ENCODE measurements around the gene PCDH19.

DNA sequence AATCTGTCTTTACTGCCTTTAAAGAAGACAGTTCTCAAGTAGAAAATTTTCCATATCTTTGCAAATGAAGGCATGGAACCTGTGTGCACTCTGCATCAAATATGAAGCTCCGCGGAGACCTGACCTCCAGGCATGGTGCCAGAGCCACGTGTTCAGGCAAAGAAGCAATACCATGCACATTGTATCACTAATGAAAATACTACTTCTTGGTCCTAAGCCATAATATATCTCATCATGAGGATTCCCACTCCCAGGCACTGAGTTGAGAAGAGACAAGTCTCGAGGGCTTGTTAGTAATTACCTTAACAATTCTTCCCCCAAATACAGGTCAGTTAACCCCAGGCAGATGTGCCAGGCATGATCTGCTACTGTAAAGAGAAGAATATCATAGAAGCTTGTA is 56.7 kb downstream of the PCDH19 start:
- TF ChIP-seq, protein P1, sequence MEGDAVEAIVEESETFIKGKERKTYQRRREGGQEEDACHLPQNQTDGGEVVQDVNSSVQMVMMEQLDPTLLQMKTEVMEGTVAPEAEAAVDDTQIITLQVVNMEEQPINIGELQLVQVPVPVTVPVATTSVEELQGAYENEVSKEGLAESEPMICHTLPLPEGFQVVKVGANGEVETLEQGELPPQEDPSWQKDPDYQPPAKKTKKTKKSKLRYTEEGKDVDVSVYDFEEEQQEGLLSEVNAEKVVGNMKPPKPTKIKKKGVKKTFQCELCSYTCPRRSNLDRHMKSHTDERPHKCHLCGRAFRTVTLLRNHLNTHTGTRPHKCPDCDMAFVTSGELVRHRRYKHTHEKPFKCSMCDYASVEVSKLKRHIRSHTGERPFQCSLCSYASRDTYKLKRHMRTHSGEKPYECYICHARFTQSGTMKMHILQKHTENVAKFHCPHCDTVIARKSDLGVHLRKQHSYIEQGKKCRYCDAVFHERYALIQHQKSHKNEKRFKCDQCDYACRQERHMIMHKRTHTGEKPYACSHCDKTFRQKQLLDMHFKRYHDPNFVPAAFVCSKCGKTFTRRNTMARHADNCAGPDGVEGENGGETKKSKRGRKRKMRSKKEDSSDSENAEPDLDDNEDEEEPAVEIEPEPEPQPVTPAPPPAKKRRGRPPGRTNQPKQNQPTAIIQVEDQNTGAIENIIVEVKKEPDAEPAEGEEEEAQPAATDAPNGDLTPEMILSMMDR (IDR thresholded peaks at IDR 0.05 in 4 of 5, conservative IDR thresholded peaks at IDR 0.05 in 1 of 5) = no peak
- TF ChIP-seq POLR2A (IDR thresholded peaks at IDR 0.05) = no peak

Measured in gastrocnemius medialis (tissue), 4 donors.